ENCODE data around the gene FOXJ1.

The FOXJ1 gene

DNA sequence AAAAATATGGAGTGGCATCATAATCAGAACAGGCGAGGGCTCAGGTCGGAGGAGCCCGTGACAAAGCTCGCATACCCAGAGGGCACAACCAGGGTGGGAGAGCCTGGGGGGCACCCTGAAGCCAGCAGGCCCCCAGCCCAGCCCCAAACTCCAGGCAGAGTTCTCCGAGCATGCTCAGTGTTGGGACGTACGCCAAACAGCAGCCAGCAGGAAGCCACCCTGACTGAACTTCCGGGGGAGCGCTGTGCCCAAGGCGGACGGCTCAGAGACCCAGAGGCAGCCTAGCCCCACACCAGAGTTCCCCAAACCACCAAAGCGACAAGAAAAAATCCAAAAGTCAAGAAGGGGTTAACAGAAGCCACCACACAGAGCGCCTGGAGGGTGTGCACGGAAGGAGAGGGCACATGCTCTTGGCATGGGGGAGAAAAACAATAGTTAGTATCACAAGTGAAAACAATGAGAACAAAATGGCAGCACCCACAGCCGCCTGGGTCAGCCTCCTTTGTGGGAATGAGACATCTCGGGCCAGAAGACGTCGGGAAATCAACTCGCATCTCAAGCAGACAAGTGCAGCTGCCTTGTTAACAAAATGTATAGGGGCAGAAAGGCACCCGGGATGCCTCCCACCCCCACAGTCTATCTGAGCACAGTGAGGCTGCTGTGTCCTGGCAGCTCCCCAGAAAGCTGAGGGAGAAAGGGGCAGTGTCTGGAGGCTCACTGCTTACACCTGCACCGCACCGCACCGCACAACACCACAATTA lies 49.3 kb downstream of the FOXJ1 start:
- DNase-seq (ENCODE audit: low read depth in 2 of 2), result no peak

DNA sequence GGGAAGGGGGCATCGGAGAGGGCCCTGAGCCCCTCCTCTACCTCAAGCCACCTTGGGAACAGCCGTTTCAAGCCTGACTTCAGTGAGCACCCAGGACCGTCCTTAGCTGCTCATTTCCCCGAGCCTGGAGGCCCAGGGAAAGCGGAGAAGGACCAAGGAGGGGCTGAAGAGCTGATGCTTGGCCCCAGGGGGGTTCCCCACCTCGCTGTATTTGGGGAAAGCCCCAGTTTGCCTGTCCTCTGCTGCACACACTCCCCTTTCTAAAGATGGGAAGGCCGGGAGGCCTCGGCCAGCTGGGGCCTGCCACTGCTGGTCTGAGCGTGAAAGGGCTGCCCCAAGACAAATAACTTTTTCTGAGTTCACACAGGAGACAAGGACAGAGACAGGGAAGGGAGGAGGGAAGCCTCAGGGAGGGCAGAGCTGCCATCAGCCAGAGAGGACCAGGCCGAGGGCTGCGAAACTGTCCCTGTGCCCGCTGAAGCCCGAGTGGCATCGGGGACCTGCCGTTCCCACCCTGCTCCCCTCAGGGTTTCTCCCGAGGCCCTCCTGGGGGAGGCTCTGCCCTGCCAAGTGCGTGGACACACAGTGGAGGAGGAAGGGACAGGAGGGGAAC lies 50.4 kb downstream of the FOXJ1 start:
- no peak for DNase-seq (ENCODE audit: low read depth in 2 of 2)

DNA sequence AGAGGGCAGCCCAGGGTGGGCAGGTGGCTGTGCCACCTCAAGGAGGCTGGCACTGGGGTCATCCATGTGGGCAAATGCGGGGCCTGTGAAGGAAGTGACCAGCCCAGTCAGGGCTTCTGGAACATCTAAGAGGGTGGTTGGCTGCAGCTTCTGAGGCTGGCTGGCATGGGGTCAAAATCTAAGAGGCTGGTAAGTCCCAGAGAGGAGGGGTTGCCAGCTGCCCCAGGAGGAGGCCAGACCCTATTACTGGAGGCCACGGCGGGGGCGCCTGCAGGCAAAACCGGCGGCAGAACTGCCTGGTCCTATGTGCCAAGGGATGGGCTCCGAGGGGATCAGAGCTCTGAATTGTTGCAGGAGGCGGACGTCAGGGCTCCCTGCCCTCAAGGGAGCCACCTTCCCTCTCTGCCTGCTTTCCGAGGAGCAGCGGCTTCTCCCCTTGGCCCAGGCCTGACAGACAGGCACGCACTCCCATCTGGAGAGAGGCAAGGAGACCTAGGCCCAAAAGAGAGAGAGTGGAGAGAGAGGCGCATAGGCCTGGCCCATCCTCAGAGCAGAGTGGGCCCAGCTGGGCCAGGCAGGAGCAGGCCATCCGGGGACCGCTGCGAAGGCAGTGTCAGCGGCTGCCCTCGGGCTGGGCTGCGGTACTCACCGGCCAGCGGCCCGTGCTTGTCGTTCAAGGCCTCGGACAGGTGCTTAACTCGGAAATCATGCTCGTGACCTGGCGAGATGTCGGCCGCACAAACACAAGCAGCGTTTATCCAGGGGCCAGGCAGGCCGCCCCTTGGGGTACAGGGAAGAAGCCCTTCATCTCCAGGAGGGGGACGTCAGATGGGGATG lies 51.1 kb downstream of the FOXJ1 start:
- no peak for DNase-seq (ENCODE audit: low read depth in 2 of 2)

DNA sequence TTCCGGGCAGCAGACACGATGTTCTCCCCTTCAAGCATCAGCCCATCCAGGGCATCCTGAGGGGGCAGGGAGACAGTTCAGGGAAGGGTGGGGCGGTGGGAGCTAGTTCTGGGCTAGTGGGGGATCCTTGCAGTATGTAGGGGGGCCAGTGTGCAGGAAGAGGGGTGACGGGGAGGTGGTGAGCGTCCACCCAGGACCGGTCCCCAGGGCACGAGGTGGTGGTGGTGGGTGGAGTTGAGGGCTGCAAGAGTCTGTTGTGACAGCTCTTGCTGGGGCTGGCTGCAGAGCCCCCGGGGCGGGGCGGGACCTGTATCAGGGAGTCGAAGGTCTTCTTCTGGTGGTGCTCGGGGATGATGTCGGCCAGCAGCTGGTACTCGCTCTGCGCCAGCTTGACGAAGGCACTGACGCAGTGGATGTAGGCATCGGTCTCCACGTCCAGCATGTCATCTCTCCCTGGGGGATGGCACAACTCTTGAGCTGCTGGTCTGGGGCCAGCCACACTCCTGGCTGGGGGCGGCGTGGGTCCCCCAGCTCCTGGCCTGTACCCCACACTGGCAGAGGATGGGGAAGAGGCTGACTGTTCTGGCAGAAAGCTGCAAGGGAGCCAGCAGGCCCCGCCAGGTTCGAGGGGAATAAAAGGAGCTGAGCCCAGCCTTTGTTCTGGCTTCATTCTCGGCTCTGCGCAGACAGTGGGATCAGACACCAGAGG lies 52.0 kb downstream of the FOXJ1 start:
- DNase-seq (ENCODE audit: low read depth in 2 of 2), result no peak

DNA sequence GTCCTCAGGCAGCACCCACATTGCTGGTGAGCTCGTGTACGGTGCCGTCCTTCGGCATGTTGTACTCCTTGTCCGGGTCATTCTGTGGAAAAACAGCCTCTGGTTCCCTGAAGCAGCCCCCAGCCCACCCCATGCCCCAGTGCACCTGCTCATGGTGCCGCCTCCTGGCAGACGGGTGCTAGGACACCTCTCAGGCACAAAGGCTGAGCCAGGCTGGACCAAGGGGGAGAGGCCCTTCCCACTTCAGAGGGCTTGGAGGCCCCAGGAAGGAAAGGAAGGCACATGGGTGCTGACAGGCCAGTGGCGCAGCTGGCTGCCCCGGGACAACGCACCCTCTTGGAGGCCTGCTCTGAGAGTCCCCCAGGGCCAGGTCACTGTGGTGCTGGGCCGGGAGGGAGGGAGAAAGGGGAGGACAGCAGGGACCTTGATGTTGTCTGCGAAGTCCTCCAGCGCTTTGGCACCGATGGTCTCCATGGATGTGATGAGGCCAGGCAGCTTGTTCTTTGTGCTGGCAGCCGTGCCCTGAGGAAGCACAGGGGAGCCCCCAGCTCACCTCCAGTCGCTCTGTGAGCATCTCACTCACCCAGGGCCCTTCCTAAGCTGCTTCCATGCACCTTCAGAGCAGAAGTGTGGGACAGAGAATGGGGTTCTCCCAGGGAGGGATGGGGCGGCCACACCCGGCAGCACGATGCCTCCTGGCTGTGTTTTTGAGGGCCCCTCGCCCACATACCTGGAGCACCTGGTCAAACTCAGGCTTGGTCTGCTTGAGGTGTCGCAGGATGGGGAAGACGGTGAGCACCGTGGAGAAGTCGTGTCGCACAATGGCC lies 52.8 kb downstream of the FOXJ1 start:
- DNase-seq (ENCODE audit: low read depth in 2 of 2), result no peak

DNA sequence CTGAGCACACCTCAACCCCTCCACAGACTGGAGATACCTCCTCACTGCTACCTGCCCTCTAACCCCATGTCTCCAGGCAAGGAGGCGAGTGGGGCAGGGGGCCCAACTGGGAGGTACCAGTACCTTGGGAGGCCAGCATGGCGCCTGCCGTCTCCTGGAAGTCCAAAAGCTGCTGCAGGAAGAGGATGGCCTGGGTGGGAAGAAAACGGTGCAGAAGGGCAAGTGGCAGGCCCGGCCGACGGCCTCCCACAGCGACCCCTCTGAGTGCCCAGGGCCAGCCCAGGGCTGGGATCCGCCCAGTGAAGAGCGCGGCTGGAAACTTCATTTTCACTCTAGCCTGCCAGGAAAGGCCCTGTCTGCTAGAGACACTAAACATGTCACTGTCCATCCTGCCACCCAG lies 53.5 kb downstream of the FOXJ1 start:
- no peak for DNase-seq (ENCODE audit: low read depth in 2 of 2)

DNA sequence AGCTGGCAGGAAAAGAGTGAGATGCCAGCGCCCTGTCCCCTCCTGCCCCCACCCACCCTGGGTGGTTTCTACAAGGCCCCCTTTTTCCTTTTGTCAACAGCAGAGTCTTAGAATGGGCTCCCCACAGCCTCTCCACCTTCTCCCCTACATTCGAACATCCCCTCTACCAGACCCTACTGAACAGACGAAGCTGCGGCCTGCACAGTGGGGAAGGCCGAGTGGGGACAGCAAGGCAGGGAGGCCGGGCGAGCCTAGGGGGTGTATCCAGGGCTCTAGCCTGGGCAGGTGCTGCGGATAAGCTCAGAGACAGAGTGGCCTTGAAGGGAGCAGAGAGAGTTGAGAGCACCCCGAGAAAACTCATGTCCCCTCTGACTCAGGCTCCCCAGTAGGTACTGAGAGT lies 54.7 kb downstream of the FOXJ1 start:
- DNase-seq (ENCODE audit: low read depth in 2 of 2), result no peak

All from stimulated activated CD4-positive, alpha-beta T cell treated with anti-CD3 and anti-CD28 coated beads, Interleukin-12 subunit alpha, Interleukin-12 subunit beta, amount 100 ng/mL, for 24 hours (primary cell).